Body of pancreas (tissue), 4 donors: ENCODE data around the gene APRT. TPM values are rescaled to one million over a fixed set of nuclear protein-coding genes. Genes with fewer than 3 reads are reported as not detected.

Experiments used
- ATAC-seq: fragments of 150-250 bp; one replicate; pipeline ENCODE4 v1.9.1; 2016
- DNase-seq, 4 donors: peaks; one replicate each; pipeline ENCODE4 v3.0.0-alpha.2; 2019
- H3K27ac ChIP-seq, 4 donors: fragments of 200-600 bp; sonication (generic); 1 replicate in 3 of 4; 2 replicates in 1 of 4; pipeline versions ENCODE4 v1.5.1 to v1.6.1; 2016 to 2019; ENCODE audit warnings: mild to moderate bottlenecking in 1 of 4, mixed read lengths in 1 of 4, moderate library complexity in 1 of 4
- H3K27me3 ChIP-seq, 2 donors: fragments of 200-600 bp; sonication (generic); one replicate each; pipeline ENCODE4 v1.6.0; 2016; ENCODE audit warnings: mild to moderate bottlenecking in 1 of 2
- H3K36me3 ChIP-seq, 2 donors: fragments of 200-600 bp; sonication (generic); replicated peaks in 1 of 2; 2 replicates each; pipeline ENCODE4 v1.5.1; 2016; ENCODE audit warnings: low read depth in 2 of 2; ENCODE audit not compliant: insufficient read depth in 1 of 2
- H3K4me1 ChIP-seq: fragments of 200-600 bp; sonication (generic); one replicate; pipeline ENCODE4 v1.6.0; 2016
- H3K4me3 ChIP-seq, 2 donors: fragments of 200-600 bp; sonication (generic); 1 replicate in 1 of 2; 2 replicates in 1 of 2; pipeline ENCODE4 v1.5.1; 2016 to 2019
- H3K9me3 ChIP-seq, 3 donors: fragments of 200-600 bp; sonication (generic); 1 replicate in 2 of 3; 2 replicates in 1 of 3; pipeline ENCODE4 v1.5.1; 2016
- POLR2A ChIP-seq, 3 donors: fragments of 450-650 bp; IDR thresholded peaks; one replicate each; pipeline ENCODE4 v1.6.1; 2016; ENCODE audit warnings: antibody characterized with exemption in 3 of 3, mild to moderate bottlenecking in 2 of 3
- WGBS, 2 donors: methylation state at CpG; one replicate each; pipeline ENCODE4 v1.1.5; 2017; 5-methylcytosine and 5-hydroxymethylcytosine counted together
- intact Hi-C: fragments of 100-400 bp; cut with DNase I; formaldehyde crosslinking; loops from one replicate; pipeline ENCODE4 v1.15.1; 2023
- total RNA-seq, 2 donors: library from RNA; depleted of rRNA; stranded (reverse); fragments of >200 nt; gene quantifications; one replicate each; pipeline ENCODE4 v1.1.0, GENCODE V29; 2016
- TF ChIP-seq, protein P1 (sequence below), 7 experiments: fragments of 450-650 bp in 4 of 7; fragments of 200-600 bp in 3 of 7; sonication (generic) in 3 of 7; IDR thresholded peaks; one replicate each; pipeline ENCODE4 v1.5.1; 2016 to 2019; ENCODE audit warnings: antibody characterized with exemption in 7 of 7

Gene APRT
- total RNA-seq, 2 donors from 2014 or later: 95.9 to 104 TPM

DNA sequence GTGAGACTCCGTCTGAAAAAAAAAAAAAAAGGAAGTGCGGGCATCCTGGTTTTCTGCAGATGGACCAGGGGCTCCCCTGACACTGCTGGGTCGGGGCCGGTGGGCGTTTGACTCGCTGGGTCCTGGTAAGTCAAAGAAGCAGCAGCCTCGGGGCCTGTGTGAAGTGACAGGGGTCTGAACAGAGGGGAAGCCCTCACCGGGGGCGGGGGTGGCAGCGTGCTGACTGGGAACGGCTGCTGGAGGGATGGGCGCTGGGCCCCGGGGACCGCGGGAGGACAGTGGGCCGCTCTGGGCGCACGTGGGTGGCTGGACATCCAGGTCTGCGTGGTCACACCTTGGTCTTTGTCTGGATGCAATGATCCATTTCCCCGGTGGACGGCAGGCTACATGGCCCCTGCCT lies 36.8 kb upstream of the APRT start:
- no peaks in the 10 kb centered on the region for H3K4me1 ChIP-seq
- intact Hi-C loops: no loop called here

DNA sequence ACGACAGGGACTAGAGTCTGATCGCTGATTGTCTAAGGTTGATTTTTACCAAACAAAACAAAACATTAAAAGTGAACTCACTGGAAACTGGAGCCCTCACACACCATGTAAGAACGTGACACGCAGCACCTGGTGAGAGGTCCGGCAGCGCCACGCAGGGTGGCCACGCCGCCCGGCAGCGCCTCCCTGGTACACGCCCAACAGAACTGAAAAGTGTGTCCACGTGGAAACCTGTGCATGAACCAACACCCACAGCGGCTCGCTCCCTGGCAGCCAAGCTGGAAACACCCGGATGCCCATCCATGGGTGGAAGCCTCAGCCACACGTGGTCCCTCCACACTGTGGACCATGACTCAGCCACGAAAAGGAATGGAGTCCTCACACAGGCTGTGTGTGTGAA lies 35.9 kb upstream of the APRT start:
- WGBS, 2 donors: 90 to 92% methylated on average over 18 of the region's 18 CpGs
- no peaks in the 10 kb centered on the region for H3K36me3 ChIP-seq
- ATAC-seq (no peak), DNase-seq (no peak)
- no peaks in the 10 kb centered on the region for H3K27me3 ChIP-seq
- intact Hi-C loops: no loop called here
- no peaks in the 10 kb centered on the region for H3K4me1 ChIP-seq
- no peak overlapping the region for H3K27ac ChIP-seq
- no peak overlapping the region for H3K4me3 ChIP-seq
- TF ChIP-seq, protein P1, sequence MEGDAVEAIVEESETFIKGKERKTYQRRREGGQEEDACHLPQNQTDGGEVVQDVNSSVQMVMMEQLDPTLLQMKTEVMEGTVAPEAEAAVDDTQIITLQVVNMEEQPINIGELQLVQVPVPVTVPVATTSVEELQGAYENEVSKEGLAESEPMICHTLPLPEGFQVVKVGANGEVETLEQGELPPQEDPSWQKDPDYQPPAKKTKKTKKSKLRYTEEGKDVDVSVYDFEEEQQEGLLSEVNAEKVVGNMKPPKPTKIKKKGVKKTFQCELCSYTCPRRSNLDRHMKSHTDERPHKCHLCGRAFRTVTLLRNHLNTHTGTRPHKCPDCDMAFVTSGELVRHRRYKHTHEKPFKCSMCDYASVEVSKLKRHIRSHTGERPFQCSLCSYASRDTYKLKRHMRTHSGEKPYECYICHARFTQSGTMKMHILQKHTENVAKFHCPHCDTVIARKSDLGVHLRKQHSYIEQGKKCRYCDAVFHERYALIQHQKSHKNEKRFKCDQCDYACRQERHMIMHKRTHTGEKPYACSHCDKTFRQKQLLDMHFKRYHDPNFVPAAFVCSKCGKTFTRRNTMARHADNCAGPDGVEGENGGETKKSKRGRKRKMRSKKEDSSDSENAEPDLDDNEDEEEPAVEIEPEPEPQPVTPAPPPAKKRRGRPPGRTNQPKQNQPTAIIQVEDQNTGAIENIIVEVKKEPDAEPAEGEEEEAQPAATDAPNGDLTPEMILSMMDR (IDR thresholded peaks at IDR 0.05): no peak
- no peak for TF ChIP-seq POLR2A (IDR thresholded peaks at IDR 0.05)
- no peaks in the 10 kb centered on the region for H3K9me3 ChIP-seq

More for the DNA sequence above, 36.8 kb upstream of the APRT start:
- ATAC-seq (no peak), DNase-seq (no peak)
- Histone ChIP-seq H3K27me3 (no peaks in the 10 kb centered on the region), H3K27ac (no peak overlapping the region), H3K9me3 (no peaks in the 10 kb centered on the region), H3K4me3 (no peak overlapping the region), H3K36me3 (no peaks in the 10 kb centered on the region)
- no peak for TF ChIP-seq POLR2A (IDR thresholded peaks at IDR 0.05)
- TF ChIP-seq, protein P1 (IDR thresholded peaks at IDR 0.05): no peak
- WGBS, 2 donors: 90% methylated on average over 16 to 21 of the region's 21 CpGs

DNA sequence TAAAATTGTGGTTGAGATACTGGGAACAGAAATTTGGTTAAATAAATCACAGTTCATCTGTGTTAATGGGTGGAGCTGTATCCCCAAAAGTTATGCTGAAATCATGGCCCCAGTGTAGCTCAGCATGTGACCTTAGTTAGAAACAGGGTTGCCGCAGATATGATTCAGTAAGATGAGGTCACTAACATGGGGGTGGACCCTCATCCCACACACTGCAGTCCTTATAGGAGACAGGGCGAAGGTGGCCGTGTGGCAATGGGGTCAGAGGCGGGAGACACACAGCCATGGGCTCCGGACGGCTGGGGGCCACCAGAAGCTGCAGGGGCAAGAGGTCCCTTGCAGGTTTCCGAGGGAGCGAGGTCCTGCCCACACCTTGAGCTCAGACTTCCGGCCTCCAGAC lies 34.4 kb upstream of the APRT start:
- DNase-seq: no peak
- Histone ChIP-seq H3K4me1 (no peaks in the 10 kb centered on the region), H3K27me3 (no peaks in the 10 kb centered on the region), H3K4me3 (no peak overlapping the region), H3K9me3 (no peaks in the 10 kb centered on the region), H3K27ac (no peak overlapping the region), H3K36me3 (no peaks in the 10 kb centered on the region)
- TF ChIP-seq POLR2A (IDR thresholded peaks at IDR 0.05): no peak
- TF ChIP-seq, protein P1 (IDR thresholded peaks at IDR 0.05): no peak
- 91 to 96% methylated on average over 9 of the region's 9 CpGs for WGBS, 2 donors
- intact Hi-C loops: no loop called here
- no peak for ATAC-seq

DNA sequence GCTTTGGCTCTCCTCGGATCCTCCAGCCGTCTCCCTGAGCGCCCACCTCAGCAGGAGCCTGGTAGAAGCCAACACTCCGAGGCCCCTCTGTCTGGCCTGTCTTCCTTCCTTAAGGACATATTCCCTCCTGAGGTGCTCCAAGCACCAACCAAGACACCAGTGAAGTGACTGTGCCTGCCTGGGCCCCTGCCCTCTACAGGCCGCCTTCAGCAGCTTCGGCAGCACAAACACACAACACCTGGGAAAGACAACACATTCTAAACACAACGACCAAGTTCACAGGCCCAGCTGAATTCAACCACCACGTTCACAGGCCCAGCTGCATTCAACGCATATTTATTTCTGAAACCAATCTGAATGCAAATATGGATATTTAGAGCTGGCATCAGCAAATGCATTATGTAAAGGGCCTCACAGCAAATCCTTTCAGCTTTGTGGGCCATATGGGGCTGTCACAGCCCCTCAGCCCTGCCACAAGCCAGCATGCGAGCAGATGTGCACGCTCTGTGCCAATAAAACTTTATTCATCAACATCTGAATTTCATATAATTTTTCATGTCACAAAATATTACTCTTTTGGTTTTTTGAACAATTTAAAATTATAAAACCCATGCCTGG lies 32.8 kb upstream of the APRT start:
- Histone ChIP-seq H3K9me3 (no peaks in the 10 kb centered on the region), H3K4me1 (no peaks in the 10 kb centered on the region), H3K27me3 (no peaks in the 10 kb centered on the region), H3K4me3 (no peak overlapping the region), H3K27ac (no peak overlapping the region), H3K36me3 (no peaks in the 10 kb centered on the region)
- TF ChIP-seq, protein P1 (IDR thresholded peaks at IDR 0.05): no peak
- TF ChIP-seq POLR2A (IDR thresholded peaks at IDR 0.05): no peak
- DNase-seq (no peak), ATAC-seq (no peak)
- 81 to 85% methylated on average over 9 to 11 of the region's 11 CpGs for WGBS, 2 donors
- intact Hi-C loops: no loop called here

DNA sequence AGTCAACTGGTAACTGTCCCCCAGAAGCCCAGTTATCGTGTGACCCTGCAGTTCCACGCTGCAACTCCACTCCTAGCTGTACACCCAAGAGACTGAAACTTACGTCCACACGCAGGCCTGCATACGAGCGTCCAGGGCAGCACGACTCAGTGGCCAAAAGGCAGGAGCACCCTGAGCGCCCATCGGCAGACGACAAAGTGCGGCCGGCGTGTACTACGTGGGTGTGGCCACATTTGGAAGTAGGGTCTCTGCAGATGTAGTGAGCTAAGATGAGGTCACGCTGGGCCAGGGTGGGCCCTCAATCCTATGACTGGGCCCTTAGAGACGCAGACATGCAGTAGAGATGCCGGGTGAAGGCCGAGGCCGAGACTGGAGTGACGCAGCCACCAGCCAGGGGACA lies 31.5 kb upstream of the APRT start:
- Histone ChIP-seq H3K4me1 (no peaks in the 10 kb centered on the region), H3K4me3 (no peak overlapping the region), H3K9me3 (no peaks in the 10 kb centered on the region), H3K27ac (no peak overlapping the region), H3K27me3 (no peaks in the 10 kb centered on the region), H3K36me3 (no peaks in the 10 kb centered on the region)
- 86 to 87% methylated on average over 19 to 20 of the region's 20 CpGs for WGBS, 2 donors
- DNase-seq (no peak), ATAC-seq (no peak)
- no peak for TF ChIP-seq POLR2A (IDR thresholded peaks at IDR 0.05)
- TF ChIP-seq, protein P1 (IDR thresholded peaks at IDR 0.05): no peak
- intact Hi-C loops: no loop called here
